ENCODE results near the gene ABCA8. TPM values are rescaled to one million over a fixed set of nuclear protein-coding genes. Genes with fewer than 3 reads are reported as not detected.

Gene ABCA8
- polyA plus RNA-seq, 3 donors, result not detected

GRCh38 chr17:68957944-68958343 lies 2.8 kb upstream of the ABCA8 start:
- Histone ChIP-seq H3K36me3 (replicated peaks in 1 of 2; ENCODE audit: control insufficient read depth in 1 of 2, insufficient read depth in 2 of 2, low read length in 2 of 2) (no peaks in the 10 kb centered on the region), H2AFZ (ENCODE audit: insufficient read depth, low read depth, low read length, poor library complexity, severe bottlenecking) (no peak overlapping the region), H3K9me3 (replicated peaks in 1 of 2; ENCODE audit: control insufficient read depth in 1 of 2, insufficient read depth in 1 of 2, low read length in 2 of 2) (peaks cover 0 to 3% of the 10 kb centered on the region in 2 donors), H3K4me3 (replicated peaks in 1 of 3; ENCODE audit: low read depth in 2 of 3, low read length in 3 of 3) (no peak overlapping the region), H3K79me2 (ENCODE audit: insufficient read depth, low read length) (no peaks in the 10 kb centered on the region), H3K4me1 (ENCODE audit: control insufficient read depth in 1 of 2, insufficient read depth in 2 of 2, low read length in 2 of 2) (no peaks in the 10 kb centered on the region), H4K20me1 (ENCODE audit: insufficient read depth, low read length) (no peaks in the 10 kb centered on the region), H3K27ac (ENCODE audit: low read depth in 1 of 2, low read length in 2 of 2) (no peak overlapping the region), H3K4me2 (replicated peaks; ENCODE audit: extremely low read depth, low read length, poor library complexity, severe bottlenecking) (no peak overlapping the region), H3K27me3 (ENCODE audit: control insufficient read depth in 2 of 2, insufficient read depth in 2 of 2, low read length in 2 of 2) (no peaks in the 10 kb centered on the region), H3K9ac (ENCODE audit: insufficient read depth, low read length, poor library complexity, severe bottlenecking) (no peak overlapping the region)
- no peak for TF ChIP-seq CTCF (IDR thresholded peaks at IDR 0.05)
- no CpG with 5 or more reads among the region's 1 CpG for WGBS (ENCODE audit: insufficient coverage)
- DNase-seq, result no peak
- peaks cover 0 to 6% (median 5%) of the 10 kb centered on the region in 7 donors for H3K9me3 Mint-ChIP-seq
- intact Hi-C loops (cut with micrococcal nuclease), result no loop called here
- H3K4me1 Mint-ChIP-seq, result no peaks in the 10 kb centered on the region
- no peaks in the 10 kb centered on the region for H3K36me3 Mint-ChIP-seq
- no peaks in the 10 kb centered on the region for H3K27me3 Mint-ChIP-seq (ENCODE audit: low read depth in 3 of 3)
- H3K4me3 Mint-ChIP-seq, result no peak overlapping the region
- H3K27ac Mint-ChIP-seq, result no peak overlapping the region

DNA sequence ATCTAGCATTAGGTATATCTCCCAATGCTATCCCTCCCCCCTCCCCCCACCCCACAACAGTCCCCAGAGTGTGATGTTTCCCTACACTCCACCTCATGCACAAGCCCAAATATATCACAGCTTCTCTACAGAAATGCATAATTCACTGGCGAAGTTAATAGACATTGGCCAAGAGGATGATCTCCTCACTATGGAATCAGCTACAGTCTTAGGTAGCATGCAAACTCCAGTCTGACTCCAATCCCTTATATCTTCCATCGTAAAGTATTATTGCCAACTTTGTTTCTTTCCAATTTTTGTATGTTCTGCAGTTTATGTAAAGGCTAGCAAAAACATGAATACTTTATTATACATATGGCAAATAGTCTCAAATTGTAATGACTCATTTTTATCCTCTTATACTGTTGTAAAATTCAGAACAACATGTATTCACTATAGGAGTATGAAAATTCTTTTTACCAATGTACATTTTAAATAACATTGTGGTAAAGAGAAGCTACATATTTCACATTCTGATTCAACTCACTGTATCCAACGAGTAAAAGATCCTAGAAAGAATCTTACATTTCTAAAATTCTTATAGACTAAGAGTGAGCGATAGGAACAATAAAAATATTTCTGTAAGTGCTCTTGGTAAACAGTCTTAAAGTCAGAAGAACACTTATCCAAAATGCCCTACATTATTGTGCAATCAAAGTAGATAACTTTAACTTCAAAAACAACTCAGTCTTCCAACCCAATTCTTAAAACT lies 871 bp downstream of the ABCA8 start:
- Histone ChIP-seq H3K27ac (ENCODE audit: low read depth in 1 of 2, low read length in 2 of 2) (no peak overlapping the region), H3K4me1 (ENCODE audit: control insufficient read depth in 1 of 2, insufficient read depth in 2 of 2, low read length in 2 of 2) (no peaks in the 10 kb centered on the region), H3K9ac (ENCODE audit: insufficient read depth, low read length, poor library complexity, severe bottlenecking) (no peak overlapping the region), H3K36me3 (replicated peaks in 1 of 2; ENCODE audit: control insufficient read depth in 1 of 2, insufficient read depth in 2 of 2, low read length in 2 of 2) (no peaks in the 10 kb centered on the region), H3K4me3 (replicated peaks in 1 of 3; ENCODE audit: low read depth in 2 of 3, low read length in 3 of 3) (no peak overlapping the region), H3K79me2 (ENCODE audit: insufficient read depth, low read length) (no peaks in the 10 kb centered on the region), H3K4me2 (replicated peaks; ENCODE audit: extremely low read depth, low read length, poor library complexity, severe bottlenecking) (no peak overlapping the region), H2AFZ (ENCODE audit: insufficient read depth, low read depth, low read length, poor library complexity, severe bottlenecking) (no peak overlapping the region), H3K27me3 (ENCODE audit: control insufficient read depth in 2 of 2, insufficient read depth in 2 of 2, low read length in 2 of 2) (no peaks in the 10 kb centered on the region), H4K20me1 (ENCODE audit: insufficient read depth, low read length) (no peaks in the 10 kb centered on the region), H3K9me3 (replicated peaks in 1 of 2; ENCODE audit: control insufficient read depth in 1 of 2, insufficient read depth in 1 of 2, low read length in 2 of 2) (peaks cover 0 to 3% of the 10 kb centered on the region in 2 donors)
- peaks cover 2% of the 10 kb centered on the region for H3K4me1 Mint-ChIP-seq
- no peak overlapping the region for H3K4me3 Mint-ChIP-seq
- peaks cover 0 to 3% (median 1%) of the 10 kb centered on the region in 3 donors for H3K27me3 Mint-ChIP-seq (ENCODE audit: low read depth in 3 of 3)
- intact Hi-C loops (cut with micrococcal nuclease), result no loop called here
- no CpG with 5 or more reads among the region's 4 CpGs for WGBS (ENCODE audit: insufficient coverage)
- TF ChIP-seq CTCF (IDR thresholded peaks at IDR 0.05), result no peak
- no peak for DNase-seq
- no peaks in the 10 kb centered on the region for H3K36me3 Mint-ChIP-seq
- peaks cover 0 to 6% (median 4%) of the 10 kb centered on the region in 7 donors for H3K9me3 Mint-ChIP-seq
- no peak overlapping the region for H3K27ac Mint-ChIP-seq
